HG02610 (cell line): ENCODE results near the gene UBE2S.
"Not testable (repeated sequence)": the region's sequence is repeated elsewhere in the genome, so short reads cannot be mapped to it uniquely, and the experiment has no call there.

Experiments used
- ATAC-seq: cut with Tn5 transposase; IDR thresholded peaks from one replicate; pipeline ENCODE4 v1.9.1; 2021; ENCODE audit warnings: mild to moderate bottlenecking, moderate library complexity; ENCODE audit not compliant: unreplicated experiment

Gene UBE2S

DNA sequence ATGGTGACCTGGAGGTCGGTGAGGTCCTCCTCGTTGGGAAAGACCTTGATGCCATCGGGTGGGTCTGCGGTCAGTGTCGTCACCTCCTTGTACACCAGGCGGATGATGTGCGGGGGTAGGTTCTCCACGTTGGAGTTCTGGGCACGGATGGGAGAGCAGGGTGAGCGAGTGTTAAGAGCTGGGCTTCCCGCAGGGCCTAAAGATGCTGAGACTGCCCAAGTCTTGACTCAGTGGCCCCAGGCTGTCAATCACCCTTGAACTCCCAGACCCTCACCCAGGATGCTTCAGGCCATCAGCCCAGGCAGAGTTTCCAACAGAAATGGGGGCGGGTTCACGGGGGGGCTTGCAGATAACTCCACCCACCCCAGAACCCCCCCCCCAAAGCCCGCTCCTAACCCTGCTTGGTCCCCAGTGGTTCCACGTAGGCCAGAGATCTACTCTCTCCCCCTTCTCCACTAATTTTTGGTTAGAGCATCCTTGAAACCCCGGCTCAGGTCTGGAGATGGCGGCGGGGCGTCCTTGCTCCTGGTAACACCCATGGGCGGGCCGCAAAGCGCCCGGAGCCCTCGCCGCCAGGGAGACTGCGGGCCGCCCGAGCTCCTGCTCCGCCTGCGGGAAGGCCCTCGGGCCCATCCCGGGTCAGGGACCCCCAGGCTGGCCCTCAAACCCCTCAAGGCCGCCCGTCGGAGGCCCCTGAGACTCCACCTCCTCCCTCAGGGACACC is 600 bp downstream of the UBE2S start:
- peak; percentile 1 for ATAC-seq

DNA sequence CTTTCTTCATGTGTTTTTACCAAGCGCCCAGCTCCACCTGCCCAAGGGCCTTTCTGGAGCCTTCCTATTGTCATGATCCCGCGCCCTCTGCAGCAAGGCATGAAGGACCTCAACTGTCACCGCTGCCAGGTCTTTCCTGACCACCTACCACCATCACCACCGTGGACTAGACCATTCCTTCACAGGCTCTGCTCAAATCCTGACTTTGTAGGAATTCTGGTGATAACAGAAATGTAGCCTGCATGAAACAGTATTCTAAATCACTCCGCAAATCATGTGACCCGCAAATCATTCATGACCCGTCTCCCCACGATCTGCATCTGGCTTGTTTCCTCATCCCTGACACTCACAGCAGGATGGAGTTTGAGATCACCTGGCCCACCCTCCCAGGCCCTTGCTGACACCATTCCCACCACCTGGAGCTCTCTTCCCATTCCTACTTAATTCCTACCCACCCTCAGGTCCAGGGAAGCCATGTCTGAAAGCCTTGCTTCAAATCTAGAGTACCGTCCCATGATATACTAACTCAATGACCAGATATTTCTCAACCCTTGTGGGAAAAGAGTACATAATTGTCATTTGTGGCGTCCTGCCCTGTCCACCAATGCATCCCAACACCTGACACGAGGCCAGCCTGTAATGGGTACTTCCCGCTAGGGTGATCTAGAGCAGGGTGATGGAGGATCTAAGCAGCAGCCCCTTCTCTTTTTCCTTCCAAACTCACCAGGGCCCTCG is 1.3 kb downstream of the UBE2S start:
- no peak for ATAC-seq

DNA sequence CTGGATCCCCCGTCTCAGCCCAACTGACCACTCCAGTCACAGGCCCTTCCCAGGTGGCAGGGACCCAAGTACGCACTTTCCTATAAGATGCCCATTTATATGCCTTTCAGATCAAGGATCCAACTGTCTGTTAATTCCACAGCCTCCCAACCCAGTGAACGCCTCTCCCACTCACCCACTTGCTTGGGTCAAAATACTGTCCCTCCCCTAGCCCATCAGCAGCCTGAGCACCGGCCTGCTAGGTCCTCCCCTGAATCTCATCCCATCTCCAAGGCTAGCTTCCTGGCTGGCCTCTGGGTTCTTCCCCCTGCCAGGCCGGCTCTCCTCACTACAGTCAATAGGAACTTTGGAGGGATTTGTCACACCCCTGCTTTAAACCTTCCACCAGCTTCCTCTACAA is 1.9 kb downstream of the UBE2S start:
- ATAC-seq, result no peak

DNA sequence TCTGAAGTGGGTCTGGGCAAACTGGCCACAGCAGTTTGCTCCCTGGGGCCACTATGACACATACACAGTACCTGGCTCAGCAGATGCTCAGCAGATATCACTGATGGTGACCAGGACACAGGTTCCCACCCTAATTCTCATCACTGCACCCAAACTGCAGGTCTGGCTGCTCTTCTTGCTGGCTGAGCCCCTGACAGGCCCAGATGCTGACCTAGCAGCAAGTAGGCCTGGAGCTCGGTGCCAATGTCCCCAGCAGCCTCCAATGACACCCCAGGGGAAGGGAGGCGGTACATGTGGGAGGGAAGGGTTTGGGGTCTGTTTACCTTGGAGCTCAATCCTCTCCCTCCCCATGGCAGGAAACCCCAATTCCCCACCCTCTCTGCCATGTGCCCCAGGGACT is 5.1 kb downstream of the UBE2S start:
- ATAC-seq, result no peak

DNA sequence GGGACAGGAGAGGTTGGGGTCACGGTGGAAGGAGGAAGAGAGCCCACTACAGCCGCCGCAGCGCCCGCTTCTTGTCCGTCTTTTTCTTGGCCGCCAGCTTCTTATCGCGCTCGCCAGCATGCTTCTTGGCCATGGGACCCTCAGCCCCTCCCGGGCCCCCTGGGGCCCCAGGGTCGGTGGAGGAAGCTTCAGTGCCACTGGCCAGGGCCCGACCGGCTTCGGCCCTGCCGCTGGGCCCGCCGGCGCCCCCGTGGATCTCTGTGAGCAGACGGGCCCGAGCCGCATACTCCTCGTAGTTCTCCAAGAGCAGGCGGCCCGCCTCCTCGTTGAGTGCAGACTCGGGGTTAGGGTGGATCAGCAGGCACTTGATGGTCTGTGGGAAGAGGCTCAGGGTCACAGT is 6.2 kb downstream of the UBE2S start:
- not testable (repeated sequence) for ATAC-seq

DNA sequence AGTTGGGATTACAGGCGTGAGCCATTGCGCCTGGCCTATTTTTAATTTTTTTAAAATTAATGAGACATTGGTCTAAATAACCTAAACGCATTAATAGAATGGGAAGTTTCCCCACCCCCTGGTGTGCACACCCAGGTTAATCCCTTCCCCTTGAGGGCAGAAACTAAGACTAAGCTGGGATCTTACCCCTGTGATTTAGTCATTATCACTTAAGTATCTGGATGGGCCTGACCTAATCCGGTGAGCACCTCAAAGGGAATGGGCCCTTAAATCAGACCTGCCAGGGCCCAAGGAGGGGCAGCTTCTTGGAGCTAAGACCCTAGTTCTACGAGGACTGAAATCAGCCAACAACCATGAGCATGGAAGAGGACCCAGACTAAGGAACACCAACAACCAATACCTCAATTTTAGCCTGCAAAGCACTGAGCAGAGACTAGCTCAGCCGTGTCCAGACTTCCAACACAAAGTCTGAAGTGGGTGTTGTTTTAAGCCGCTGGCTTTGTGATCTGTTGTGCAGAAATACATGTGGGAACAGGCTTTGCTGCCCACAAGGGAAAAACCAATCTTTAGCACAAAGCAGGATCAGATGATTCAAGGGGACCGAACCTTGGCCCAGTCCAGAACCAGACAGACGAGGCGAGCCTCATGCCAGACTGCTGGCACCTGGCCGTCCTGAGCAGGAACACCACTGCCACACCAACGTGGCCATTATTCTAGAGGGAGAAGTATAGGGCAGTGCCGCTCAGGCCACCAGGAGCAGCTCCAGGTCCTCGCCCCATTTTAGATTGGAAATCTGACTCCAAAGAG is 7.1 kb downstream of the UBE2S start:
- ATAC-seq, result no peak

DNA sequence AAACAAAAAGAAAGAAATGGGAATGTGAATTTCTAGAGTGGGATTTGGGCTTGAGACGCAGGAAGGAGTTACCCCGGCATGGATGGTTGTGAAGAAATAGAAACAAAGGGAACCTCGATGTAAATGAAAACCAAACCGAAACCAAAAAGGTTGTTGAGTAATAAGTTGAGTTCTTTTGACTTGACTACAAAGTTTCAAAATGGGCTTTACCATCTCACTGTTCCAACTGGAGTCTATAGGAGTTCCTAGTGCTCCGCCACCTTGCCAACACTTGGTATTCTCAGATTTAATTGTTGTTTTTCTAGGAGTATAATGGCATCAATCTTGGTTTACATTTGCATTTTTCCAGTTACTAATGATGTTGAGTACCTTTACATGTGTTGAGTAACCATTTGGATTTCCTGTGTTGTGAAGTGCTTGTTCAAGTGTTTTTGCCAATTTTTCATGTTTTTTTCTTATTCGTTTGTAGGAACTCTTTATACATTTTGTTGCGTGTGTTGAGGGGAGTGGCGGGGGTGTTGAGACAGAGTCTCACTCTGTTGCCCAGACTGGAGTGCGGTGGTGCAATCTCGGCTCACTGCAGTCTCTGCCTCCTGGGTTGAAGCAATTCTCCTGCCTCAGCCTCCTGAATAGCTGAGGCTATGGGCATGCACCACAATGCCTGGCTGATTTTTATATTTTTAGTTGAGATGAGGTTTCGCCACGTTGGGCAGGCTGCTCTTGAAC is 9.2 kb downstream of the UBE2S start:
- ATAC-seq, result no peak

DNA sequence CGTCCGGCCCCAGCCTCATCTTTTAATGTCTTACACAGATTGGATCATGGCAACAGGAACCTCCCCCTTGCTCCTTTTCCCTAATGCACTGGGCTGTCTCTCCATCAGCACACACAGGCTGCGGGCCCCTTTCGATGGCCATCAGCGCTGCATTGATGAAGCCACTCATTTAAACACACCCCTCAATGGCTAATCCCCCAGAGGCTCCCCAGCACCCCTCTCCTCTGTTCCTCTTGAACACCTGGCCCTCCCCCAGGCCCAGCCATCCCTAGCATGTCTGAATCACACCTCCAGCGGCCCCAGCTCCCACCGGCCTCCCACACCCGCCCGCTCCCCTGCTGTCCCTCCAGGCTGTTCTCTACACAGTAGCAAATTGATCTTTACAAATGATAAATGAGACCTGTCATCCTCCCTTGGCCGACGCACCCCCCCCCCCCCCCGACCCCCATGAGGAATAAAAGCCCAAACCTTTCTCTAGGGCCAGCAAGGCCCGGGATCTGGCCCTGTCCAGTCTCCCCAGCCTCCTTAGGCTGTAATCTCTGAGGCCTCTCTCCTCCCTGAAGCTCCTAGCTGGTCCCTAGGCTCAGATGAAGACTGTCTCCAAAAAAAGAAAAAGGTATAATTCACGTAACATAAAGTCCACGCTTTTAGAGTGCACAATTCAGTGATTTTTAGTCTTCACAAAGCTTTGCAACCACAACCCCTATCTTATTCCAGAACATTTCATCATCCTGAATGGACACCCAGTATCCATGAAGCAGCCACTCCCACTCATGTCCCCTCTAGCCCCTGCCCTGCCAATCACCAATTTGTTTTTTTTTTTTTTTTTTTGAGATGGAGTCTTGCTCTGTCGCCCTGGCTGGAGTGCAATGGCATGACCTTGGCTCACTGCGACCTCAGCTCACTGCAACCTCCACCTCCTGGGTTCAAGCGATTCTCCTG is 14.5 kb downstream of the UBE2S start:
- ATAC-seq, result no peak

DNA sequence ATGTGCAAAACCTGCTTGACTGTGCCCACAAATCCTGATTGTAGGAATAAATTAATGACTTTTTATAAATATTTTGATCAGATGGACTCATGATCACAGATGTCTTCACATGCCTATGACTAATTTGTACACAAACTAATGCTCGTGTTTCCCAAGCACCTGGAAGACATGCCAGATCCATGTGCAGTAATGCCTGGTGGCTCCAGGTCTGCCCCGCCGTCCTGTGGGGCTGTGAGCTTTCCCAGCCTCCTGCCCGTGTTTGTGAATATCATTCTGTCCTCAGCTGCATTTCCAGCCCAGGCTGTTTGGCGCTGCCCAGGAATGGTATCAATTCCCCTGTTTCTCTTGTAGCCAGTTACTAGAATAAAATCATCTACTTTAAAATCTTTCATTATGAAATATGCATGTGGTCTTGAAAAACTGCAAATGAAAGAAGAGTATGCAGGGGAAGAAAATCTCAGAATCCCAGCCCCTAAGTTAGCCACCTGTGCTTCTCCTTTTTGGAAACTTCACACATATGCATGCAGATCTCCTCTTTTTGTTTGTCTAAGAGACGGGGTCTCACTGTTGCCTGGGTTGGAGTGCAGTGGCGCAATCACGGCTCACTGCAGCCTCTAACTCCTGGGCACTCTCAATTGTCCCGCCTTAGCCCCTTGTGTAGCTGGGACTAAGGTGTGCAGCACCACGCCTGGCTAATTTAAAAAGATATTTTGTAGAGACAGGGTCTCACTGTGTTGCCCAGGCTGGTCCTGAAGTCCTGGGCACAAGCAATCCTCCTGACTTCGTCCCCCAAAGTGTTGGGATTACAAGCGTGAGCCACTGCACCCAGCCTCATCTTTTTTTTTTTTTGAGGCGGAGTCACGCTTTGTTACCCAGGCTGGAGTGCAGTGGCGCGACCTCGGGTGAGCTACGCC is 15.6 kb downstream of the UBE2S start:
- no peak for ATAC-seq

DNA sequence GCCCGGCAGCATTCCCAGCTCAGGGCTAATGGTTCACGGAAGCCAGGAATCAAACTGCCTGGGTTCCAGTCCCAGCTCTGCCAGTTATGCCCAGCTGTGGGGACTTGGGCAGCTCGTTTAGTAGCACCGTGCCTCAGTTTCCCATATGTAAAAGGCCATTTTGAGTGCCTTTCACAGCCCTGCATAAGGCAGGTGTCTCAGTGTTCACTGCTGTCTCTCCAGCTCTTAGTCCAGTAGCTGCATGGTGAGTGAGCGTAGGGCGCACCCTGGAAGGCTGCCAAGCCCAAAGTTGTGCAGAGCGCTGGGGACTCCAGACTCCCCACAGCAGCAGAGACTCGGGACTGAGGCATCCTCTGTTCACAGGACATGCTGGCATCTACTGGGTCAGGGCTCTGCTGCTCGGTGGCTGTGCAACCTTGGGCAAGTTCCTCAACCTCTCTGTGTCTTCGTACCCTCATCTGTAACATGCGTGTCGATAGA is 16.4 kb downstream of the UBE2S start:
- ATAC-seq, result no peak

DNA sequence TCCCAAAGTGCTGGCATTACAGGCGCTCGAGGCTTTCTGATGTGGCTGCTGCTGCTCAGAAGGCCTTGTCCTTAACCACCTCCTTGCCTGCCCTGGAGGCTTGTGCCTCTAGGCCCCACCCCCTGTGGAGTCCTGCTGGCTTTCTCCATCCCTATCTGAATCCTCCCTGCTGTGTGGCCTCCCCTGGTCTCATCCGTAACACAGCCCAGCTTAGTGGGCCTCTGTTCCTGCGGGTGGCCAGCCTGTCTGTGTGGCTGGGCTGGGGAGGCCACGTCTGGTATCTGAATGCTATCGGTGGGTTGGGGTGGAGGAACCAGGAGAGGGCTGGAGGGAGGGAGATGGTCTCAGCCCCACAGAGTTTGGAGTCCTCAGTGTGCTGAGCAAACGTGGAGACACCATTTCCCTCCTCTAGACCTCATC is 17.1 kb downstream of the UBE2S start:
- no peak for ATAC-seq

DNA sequence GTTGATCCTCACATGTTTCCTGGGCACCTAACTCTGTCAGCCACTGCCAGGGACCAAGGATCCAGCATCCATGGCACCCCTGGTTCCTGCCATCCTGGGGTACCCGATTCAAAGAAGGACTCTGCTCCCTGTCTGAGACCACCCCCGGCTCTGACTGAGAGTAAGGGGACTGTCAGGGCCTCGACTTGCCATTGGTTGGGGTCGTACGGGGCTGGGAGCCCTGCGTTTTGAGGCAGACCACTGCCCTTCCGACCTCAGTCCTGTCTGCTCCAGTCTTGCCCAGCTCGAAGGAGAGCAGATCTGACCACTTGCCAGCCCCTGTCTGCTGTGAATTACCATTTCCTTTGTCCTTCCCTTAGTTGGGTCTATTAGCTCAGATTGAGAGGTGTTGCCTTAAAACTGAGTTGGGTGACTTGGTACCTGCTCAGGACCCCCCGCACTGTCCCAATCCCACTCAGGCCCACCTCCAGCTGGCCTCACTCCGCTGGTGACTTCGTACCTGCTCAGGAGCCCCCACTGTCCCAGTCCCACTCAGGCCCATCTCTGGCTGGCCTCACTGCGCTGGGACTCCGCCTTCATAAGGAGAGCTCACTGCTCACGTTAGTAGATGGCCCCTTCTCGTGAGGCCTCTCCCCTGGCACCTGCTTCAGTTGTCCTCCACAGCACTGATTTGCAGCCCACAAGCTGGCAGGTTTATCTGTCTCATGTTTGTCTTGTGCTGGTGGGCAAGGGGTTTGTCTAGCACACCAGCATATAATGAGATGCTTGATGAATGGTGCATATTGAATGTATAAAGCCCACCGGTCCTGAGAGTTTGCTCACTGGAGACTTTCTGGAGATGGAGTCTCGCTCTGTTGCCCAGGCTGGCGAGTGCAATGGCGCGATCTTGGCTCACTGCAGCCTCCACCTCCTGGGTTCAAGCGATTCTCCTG is 17.9 kb downstream of the UBE2S start:
- ATAC-seq, result no peak

DNA sequence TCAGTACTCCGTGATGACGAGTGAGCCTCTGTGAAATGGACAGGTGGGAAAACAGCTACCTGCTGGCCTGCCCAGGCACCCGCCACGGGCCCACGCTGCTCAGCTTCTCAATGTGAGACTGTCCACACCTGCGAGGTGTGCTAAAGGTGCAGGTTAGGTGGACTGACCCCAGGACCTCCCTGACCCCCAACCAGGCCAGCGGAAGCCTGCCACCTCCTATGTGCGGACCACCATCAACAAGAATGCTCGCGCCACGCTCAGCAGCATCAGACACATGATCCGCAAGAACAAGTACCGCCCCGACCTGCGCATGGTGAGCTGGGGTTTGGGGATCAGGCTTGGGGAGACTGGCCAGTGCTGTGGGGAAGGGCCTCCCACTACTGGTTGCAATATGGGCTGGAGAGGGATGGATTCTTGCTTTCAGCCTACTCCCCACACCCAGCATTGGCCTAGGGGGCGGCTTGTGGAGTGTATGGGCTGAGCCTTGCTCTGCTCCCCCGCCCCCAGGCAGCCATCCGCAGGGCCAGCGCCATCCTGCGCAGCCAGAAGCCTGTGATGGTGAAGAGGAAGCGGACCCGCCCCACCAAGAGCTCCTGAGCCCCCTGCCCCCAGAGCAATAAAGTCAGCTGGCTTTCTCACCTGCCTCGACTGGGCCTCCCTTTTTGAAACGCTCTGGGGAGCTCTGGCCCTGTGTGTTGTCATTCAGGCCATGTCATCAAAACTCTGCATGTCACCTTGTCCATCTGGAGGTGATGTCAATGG is 19.7 kb downstream of the UBE2S start:
- no peak for ATAC-seq

DNA sequence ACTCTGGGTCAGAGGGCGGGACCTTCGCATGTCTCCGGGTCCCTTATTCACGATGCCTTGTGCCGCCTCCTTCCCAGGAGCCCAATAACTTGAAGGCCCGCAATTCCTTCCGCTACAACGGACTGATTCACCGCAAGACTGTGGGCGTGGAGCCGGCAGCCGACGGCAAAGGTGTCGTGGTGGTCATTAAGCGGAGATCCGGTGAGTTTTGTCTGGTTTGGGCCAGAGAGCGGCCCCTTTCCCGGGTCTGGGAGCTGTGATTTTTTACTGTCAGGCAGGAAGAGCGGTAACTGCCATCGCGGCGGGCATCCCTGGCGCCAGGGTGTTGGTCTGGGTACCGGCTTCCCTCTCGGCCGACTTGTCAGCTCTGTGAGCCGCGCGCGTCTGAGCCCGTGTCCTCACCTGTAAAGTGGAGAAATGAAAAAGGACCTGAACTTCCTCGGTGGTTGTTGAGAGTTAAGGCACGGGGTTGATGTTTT is 21.1 kb downstream of the UBE2S start:
- ATAC-seq, result no peak

DNA sequence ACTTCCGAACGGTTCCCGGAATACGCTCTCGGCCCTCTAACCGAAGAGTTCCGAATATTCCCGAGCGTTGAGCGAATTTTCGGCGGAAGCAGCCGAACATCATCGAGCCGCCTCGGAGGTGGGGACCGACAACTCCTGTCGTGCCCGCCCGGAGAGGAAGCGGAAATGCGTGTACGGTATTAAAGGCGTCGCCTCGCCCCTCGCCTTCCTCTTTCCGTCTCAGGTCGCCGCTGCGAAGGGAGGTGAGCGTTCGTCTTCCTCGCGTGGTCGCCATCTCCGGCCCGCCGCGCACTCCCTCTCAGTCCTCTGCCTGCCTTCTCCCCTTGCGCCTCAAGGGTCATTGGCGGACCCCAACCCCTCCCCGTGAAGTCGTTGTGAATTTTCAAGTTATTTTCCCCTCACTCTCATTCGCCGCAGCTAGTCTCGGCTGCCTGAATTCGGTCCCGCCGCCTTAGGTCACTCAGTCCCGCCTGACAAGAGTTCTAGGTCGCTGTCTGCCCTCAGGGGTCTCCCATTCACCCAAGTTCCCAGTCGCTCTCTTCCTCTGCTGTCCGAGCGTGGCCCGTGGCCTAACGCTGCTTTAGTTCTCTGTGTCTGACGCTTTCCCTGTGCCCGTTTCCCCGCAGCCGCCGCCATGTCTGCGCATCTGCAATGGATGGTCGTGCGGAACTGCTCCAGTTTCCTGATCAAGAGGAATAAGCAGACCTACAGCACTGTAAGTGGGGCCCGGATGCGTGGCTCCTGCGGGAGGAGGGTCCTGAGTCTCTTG is 21.7 kb downstream of the UBE2S start, which contains the start of gene RPL28:
Gene RPL28 (plus strand): TSS at position 209 of the 769 bp plus-strand sequence. CDS start 426 bp downstream, at position 635.
- ATAC-seq, result peak; percentile 57
